Kidney tubule cell (primary cell): ENCODE results near the gene FARS2.
A peak's percentile ranks its signal among the peaks of the same experiment; 100 is the strongest.

Experiments used
- DNase-seq: peaks from one replicate; pipeline ENCODE4 v3.0.0-alpha.2; 2018; ENCODE audit warnings: low spot score

Gene FARS2

DNA sequence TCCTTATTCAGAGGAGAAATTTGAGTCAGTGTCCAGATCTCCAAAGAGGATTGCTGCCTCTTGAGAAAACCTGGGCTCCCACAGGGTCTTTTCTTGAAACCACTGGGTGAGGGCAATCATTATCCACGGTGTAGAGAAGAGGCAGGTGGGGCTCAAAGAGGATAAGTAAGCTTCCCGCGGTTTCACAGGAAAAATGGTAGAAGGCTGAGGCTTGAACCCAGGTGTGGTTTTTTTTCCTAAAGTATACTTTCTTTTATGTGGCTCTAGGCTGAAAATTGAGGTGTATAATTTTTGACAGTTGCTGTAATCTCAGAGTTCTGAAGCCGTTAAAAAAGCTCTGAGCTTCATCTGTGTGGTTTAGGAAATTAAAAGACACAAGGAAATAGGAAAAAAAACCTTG is 164.5 kb downstream of the FARS2 start:
- DNase-seq: no peak

DNA sequence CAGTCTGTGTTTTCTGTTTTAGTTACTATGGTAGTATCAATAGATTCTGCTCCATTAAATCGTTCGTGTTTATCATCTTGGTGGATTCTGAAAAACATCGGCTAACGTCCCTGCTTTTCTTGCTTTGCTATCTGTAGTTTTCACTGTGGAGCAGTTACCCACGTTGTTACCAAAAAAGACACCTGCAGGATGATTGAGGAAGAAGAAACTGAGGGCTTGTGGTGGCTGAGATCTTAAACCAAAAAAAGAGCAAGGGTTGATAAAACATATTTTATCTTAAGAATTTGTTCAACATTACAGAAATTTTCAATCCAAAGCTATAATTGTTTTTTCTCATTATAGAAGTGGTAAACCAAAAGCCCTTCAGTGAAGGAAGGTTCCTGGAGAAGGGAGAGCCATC is 166.3 kb downstream of the FARS2 start:
- DNase-seq: no peak

DNA sequence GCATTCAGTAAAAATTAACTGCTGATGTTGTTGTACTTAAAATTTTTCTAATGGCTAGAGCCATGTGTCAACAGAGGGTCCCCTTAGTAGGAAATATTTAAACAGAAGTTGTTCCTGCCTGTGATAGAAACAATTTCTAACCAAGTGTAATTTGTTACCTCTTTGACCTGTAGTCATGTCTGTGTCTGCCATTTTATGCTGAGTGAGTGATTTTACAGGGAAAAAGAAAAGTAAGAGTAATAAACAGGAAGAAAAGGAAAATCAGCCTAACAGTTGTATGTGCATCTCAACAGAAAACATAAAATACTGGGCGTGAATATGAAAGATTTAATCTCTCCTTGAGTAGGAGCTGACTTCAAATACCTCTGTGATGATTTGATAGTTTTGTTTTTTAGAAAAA is 172.0 kb downstream of the FARS2 start:
- DNase-seq: no peak

DNA sequence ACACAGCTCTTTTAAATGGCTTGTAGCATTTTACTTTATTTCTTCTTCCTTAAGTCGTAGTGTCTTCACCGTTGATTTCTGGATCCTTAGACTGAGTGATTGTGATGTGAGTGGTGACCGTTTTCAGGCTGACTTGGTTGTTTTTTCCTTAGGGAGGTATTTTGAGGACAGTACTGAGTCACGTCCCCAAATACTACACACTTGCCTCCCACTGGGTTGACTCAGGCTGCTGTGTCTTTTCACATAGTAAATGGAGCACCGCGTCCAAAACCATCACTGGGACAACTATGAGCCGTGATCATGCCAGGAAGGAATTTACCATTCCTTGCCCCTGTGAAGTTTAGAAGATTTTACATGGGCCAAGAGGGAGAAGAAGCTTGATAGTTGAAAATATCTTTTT is 174.1 kb downstream of the FARS2 start:
- DNase-seq: peak; percentile 13

DNA sequence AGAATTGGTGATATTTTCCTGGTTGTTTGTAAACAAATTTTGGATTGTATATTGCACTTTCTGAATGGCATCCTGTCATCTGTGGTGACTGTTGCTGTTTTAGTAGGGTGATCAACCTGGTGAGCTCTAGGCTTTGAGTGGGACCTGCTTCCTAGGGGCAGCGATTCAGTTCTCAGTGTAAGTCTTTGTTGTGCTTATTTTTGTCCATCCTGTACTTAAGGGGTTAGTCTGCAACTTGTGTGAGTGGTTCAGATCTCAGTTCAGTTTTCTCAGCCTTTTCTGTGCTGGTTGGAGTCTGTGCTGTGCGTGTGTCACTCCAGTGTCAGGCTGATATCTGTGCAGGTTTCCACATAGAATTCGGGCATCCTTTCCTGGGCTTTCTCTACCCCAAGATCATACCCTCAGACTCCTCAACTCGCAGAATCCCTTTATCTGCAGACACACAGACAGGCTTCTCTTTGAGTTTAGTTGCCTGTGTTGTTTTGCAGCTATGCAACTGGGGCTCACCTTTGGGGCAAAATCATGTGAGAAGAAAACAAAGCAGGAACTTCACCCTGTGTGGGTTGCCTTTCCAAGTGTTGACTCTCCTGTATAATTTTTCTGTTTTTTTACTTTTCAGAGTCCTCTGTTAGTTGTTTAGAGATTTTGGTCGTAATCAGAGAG is 177.7 kb downstream of the FARS2 start:
- DNase-seq: no peak

DNA sequence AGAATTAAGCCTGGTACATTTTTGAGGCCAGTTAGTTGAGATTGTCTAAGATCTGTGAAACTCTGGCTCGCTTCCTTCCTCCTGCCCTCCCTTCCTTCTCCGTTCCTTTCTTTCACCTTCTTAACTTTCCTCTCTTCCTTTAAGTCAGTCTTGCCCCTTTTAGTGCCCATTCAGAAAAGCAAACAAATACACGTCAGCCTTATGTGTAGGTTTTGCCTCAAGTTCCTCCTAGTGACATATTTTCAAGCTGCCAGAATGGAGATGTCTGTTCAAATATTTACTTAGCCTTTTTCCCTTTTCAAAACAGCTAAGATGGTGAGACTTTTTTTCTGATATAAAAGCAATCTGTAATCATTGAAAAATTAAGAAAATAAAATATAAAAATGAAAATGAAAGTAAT is 178.4 kb downstream of the FARS2 start:
- no peak for DNase-seq

DNA sequence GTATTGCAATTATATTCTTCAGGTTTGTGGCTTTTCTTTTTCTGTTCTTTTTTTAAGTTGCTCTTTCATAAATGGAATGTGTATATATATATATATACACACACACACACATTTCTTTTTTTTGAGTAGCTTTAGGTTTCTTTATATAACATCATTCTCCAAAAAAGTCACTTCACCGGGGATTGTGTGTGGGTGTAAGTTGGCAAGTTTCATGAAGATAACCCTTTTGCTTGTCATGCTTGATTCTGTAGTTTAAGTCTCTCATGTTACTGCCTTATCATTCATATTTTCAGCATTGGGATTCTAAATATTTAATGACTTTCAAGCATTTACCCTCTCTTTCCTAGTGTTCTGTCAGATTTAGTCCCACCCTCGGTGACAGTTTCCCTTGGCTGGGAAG is 181.0 kb downstream of the FARS2 start:
- no peak for DNase-seq

DNA sequence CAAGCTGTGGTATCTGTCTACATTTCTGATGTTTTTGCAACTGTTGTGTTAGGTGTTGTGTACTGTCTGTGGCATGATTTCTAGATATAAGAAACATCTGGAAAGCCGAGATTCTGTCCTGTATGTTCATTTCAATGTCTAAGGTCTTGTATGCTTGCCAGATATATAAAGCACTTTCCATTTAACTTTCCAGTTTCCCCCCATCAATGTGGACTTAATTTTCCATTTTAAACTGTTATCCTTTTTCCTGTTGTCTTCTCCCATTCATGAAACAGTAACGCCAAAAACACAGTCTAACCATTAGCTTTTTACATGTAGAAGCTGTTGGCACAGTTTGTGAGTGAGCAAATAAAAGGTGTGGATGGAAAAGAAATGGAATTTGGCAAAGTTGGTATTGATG is 181.6 kb downstream of the FARS2 start:
- no peak for DNase-seq

DNA sequence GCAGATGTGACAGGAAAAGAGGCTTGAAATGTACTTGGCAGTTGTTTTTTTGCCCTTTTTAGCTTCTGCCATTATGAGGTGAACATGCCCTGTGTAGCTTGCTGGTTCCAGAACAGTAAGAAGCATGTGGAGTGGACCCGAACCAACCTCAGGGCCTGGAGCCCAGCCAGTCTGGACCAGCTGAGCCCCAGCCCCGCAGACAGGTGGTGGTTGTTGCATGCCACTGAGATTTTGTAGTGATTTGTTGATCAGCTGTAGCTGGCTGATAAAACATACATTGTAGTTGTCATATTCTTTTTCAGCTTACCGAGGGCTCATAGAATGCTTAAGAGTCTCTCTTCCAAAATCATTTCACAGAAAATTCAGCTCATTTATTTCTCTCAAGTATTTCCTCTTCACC is 182.2 kb downstream of the FARS2 start:
- DNase-seq: no peak

DNA sequence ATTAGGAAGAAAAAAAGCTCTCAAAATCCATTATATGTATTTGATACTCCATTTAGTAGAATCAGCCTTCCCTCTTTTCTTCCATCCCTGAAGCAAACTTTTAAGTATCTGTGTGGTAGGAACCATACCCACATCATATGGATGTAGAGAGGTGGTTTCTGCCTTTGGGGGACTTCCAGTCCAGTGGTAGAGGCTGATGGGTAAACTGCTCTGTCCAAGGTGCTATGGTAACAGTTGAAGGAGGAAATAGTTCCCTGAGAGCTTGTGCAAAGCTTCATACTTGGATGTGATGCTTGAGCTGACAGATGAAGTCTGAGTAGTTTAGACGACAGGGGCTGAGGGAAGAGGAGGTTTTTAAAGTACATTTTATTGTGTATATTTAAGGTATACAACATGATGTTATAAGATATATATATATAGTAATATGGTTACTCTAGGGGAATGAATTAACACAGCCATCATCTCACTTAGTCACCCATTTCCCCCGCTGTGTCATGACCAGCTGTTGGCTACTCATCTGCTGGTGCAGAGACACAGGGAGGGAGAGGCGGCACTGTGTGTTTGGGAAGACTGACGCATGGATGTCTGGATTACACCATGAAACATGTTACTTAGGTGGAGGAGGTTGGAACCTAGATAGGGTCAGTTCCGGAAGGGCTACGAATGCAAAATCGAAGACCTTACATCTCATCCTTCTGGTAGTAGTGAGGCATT is 185.2 kb downstream of the FARS2 start:
- DNase-seq: no peak

DNA sequence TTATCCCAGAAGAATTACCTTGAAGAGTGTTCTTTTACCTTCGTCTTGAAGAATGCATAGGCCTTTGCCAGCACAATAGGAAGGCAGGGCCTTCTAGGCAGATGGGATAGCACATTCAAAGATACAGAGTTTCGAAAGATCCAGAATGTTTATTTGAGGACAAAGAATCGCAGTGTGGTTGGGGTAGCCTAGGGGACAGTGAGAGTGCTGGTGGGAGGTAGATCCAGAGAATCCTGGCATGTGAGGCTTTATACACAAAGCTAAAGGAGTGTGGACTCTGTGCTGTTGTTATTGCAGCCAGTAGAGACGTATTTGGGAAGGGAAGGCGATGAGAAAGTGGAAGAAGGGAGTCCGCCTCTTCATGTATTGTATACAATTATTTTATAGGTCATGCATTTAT is 186.6 kb downstream of the FARS2 start:
- DNase-seq: no peak

DNA sequence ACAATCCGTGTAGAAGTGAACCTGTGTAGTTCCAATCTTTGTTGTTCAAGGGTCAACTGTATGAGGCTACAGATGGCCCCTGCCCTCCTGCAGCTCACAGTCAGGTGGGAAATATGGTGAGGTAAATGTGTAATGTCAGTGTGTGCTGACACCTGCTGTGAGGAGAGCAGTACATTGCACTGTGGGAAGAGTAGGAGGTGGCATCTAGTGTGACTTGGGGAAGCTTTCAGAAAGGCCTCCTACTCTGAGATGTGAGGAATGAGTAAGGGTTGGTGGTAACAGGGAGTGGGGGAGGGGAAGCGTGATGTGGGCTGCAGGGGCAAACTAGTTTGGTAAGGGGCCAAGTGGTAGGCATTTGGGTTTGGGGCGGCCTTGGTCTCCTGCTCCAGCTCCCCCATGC is 188.8 kb downstream of the FARS2 start:
- DNase-seq: no peak

DNA sequence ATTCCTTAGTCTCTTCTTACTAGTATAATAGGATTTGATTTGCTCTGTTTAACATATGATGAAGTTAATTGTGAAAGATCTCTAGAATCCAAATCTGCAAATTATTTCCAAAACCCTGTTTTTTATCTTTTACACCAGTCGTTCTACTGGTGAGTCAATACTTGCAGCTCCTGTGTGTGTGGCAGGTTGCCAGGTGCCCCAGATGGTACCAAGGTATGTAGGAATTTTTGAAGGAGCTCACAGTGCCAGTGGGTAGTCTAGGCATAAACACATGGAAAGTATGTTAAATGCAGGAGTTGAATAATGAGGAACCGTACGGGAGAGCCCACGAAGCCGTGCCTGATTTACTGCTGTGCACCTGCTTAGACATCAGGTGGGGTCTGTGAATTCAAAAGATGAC is 192.2 kb downstream of the FARS2 start:
- DNase-seq: peak; percentile 39

DNA sequence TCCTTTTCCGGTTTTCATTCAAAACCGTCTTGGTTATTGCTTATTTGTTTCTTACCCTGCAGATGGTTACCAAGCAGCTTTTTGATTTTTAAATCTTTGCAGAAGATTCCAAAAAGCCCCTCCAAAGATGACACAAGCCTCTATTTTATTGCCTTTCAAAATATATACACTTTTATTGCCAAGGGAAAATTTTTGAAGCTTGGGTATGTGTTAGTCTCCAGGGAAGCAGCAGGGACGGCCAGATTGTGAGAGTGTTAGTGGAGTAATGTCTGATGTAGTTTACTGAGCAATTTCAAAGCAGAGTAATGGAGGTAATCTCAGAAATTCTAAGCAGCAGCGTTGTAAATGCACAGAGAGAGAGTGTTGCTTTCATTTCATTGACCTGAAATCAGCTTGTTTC is 193.8 kb downstream of the FARS2 start:
- no peak for DNase-seq

DNA sequence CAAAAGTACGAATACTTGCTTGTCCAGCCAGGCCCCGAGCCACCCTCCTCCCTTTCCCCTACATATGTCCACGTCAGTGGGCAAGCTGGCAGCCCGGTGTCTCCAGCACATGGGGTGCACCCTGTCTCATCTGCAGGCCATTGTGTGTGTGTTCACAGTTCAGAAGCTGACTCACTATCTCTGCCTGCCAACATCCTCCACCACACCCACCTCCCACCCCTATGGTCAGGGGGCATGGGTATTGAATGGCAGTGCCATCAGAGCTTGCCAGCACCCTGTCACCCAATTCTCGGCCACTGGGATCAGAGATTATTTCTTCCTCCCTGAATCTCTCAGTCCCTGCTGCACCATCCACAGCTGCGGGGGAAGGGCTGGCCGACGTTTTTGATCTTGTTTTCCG is 195.7 kb downstream of the FARS2 start:
- DNase-seq: peak; percentile 14

DNA sequence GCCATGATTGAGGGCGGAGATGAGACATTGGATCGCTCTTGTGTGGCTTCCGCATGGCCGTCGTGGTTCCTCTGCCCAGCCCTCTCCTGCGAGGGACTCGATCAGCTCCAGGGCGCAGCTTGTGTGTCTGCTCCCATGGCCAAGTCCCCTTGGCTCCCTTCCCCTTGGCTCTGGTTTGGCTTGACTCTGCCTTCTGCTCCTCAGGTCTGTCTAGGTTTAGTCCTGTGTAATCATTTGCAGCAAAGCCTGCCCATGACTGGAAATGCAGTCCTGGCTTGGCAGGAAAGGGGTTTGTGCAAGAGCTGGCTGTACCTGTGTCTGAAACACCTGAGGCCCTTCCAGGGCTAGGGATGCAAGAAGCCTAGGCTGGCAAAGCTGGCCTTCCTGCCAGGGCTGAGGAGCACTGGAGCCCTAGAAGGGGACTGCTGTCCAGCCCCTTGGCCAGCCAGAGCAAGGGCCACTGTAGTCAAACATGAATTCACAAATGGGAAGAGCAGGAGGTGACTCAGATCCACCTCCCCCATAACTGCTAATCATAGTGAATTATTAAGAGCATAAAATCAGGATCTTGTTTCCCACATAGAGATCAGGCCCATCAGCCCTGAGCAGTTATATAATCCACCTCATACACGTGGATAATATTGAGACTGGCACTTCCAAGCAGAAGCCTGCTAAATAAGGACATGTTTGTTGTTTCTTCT is 196.8 kb downstream of the FARS2 start:
- DNase-seq: peak; percentile 51

DNA sequence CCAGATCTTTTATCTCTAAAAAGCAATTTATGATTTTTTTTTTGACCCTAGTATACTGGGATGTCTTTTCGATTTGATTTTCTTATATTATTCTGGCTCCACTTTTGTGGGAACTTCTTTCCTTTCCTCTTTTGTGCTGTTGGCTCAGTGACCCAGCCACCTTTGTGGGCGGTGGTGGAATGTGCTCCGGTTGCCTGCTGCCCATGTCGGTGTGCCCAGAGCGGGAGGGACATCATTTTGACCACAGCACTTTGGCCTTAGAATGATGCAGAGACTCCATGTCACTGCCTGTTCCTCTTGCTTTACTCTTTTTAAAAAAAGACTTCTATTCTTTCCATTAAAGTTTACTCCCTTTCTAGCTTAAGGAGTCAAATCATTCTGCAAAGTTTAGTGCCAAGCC is 198.0 kb downstream of the FARS2 start:
- no peak for DNase-seq

DNA sequence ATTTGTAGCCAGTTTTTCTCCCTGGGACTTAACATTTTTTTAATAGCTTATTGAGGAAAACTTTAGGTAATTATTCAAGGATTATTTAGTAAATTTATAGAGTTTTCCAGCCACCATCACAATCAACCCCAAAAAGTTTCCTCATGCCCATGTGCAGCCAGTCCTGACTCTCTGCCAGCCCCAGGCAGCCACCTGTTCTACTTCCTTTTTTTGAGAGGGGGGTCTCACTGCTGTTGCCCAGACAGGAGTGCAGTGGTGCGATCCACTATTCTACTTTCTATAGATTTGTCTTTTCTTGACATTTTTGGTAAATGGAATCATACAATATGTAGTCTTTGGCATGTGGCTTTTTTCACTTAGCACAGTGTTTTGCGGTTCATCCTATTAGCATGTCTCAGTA is 200.1 kb downstream of the FARS2 start:
- no peak for DNase-seq

DNA sequence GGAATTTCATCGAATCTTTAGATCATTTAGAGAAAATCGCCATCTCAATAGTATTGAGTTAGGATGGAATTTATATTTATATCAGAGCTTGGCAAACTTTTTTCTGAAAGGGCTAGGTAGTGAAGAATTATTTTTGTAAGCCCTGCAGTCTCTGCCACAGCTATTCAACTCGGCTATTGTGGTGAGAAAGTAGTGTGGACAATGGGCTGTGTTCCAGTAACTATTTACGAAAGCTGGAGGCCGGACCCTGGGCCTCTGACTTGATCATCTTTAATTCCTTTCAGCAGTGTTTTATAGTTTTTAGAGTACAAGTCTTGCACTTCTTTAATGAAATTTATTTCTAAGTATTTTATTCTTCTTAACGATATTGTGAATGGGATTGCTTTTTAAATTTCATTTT is 201.5 kb downstream of the FARS2 start:
- no peak for DNase-seq

DNA sequence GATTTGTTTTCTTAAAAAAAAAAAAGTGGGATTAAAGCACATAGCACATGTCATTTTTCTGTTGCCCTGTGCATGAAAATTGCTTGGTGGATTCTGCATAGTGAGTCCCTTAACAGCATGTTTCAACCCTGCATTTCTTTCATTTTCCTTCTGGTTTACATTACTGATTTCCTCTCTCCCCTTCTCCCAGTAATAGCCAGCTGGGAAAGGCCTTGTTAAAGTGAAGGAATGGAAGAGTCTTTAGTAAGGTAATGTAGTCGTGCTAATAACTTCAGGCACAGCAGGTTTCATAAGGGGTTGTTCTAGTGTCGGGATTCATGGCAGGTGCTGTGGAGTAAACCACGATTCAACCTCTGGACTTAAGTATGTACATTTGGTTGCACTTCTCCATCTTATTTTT is 202.4 kb downstream of the FARS2 start:
- DNase-seq: no peak

DNA sequence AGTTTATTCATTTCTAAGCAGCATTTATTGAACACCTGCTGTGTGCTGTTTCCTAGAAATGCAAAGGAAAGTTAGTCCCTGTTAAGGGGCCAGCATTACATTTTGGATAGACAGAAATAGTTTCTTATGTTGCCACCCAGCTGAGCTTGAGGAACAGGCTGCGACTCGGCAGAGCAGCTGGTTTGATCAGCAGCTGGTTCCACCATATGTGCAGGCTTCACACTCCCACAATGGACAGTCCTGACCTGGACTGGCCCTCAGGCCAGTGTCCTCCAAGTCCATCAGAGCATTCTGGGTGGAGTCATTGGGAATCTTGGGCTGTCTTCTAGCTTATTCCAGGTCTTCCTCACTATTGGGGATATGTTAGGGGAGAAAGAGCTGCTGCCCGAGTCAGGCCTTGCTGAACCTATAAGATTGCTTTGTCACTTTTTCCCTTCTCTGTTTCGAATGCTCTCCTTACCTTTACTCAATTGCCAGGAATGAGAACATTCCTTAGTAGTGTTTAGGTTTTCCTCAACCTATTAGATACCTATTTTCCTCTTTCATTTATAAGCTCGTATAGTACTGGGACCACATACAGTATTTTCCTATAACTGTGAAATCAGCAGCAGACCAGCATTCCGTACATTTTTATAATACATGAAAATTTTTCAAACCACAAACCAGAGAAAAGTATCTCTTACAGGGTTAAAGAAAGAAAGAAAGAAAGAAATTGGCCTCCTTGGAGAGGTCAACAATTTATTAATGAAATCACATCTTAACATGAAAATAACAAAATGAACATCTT is 203.0 kb downstream of the FARS2 start:
- no peak for DNase-seq

DNA sequence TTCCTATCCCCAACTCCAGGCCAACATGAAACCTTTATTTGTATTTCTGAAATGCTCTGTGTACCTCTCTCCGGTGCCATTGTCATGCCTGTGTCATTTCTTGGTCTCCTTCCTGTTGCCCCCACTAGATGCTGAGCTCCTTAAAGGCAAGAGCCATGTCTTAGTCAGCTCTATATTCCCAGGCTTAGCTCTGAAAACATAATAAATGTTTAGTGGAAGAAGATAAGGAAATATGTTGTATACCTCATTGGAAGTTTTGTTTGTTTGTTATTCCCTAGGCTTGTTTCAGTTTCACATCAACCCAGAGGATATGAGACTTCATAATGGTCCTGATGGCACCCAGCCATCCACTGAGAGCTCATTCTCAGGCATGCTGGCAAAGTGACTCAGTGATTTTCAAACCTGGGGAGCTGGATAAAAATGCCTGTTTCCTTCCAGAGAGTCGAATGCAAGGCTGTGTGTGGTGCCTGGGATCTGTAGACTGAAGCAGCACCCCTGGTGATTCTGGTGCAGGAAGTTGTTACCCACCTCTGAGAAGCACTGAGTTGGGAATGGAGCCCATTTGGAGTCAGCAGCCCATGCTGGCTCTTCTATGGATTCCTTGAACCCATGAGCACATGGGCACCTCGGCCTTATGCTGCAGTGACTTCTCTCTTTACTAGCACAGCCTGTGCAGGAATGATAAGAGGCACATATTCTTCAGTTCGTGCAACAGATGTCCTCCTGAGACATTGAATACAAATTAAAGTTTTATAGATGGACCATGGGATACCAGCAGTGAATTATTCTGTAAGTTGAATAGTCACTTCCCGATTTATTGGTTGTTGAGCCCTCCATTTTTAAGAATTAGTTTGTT is 205.2 kb downstream of the FARS2 start:
- DNase-seq: peak; percentile 57
